Fibroblast of lung (primary cell): ENCODE measurements around the gene SPOCK1. TPM values are rescaled to one million over a fixed set of nuclear protein-coding genes. Genes with fewer than 3 reads are reported as not detected.

ENCODE experiments used
- DNase-seq, 2 donors: peaks; one replicate each; pipeline versions ENCODE4 v3.0.0 to v3.0.0-alpha.2; 2010; ENCODE audit warnings: low read depth in 2 of 2
- H2AFZ ChIP-seq: 2 replicates; pipeline ENCODE4 v1.5.1; 2012; ENCODE audit warnings: low read length, control low read depth, inconsistent platforms
- H3K27ac ChIP-seq: 2 replicates; pipeline ENCODE4 v1.5.1; 2011; ENCODE audit warnings: low read length, control low read depth; ENCODE audit not compliant: insufficient read depth
- H3K27me3 ChIP-seq: 2 replicates; pipeline ENCODE4 v1.5.1; 2011; ENCODE audit warnings: mild to moderate bottlenecking, low read length; ENCODE audit not compliant: control insufficient read depth, insufficient read depth
- H3K36me3 ChIP-seq: 2 replicates; pipeline ENCODE4 v1.5.1; 2011; ENCODE audit warnings: low read length; ENCODE audit not compliant: control insufficient read depth, insufficient read depth
- H3K4me1 ChIP-seq: 2 replicates; pipeline ENCODE4 v1.5.1; 2011; ENCODE audit warnings: low read length; ENCODE audit not compliant: control insufficient read depth, insufficient read depth; ENCODE audit errors: extremely low read depth
- H3K4me2 ChIP-seq: 2 replicates; pipeline ENCODE4 v1.5.1; 2011; ENCODE audit warnings: low read length, control low read depth; ENCODE audit not compliant: insufficient read depth; ENCODE audit errors: extremely low read depth
- H3K4me3 ChIP-seq, 4 experiments: fragments of 200-600 bp in 1 of 4; sonication (generic) in 1 of 4; replicated peaks in 1 of 4; 2 replicates each; pipeline ENCODE4 v1.5.1; 2011 to 2016; ENCODE audit warnings: low read length in 4 of 4, low read depth in 3 of 4, mild to moderate bottlenecking in 3 of 4, control low read depth in 2 of 4, inconsistent platforms in 1 of 4, mixed read lengths in 1 of 4; ENCODE audit not compliant: insufficient read depth in 1 of 4; ENCODE audit errors: control extremely low read depth in 1 of 4
- H3K79me2 ChIP-seq: 2 replicates; pipeline ENCODE4 v1.5.1; 2012; ENCODE audit warnings: mild to moderate bottlenecking, low read length, inconsistent platforms; ENCODE audit not compliant: control insufficient read depth, insufficient read depth
- H3K9ac ChIP-seq: 2 replicates; pipeline ENCODE4 v1.5.1; 2011; ENCODE audit warnings: mild to moderate bottlenecking, low read length, control low read depth; ENCODE audit not compliant: insufficient read depth
- H3K9me3 ChIP-seq: 2 replicates; pipeline ENCODE4 v1.5.1; 2012; ENCODE audit warnings: low read depth, low read length; ENCODE audit not compliant: control insufficient read depth, insufficient read depth
- H4K20me1 ChIP-seq: 2 replicates; pipeline ENCODE4 v1.5.1; 2011; ENCODE audit warnings: low read length; ENCODE audit not compliant: control insufficient read depth, insufficient read depth; ENCODE audit errors: extremely low read depth
- CTCF ChIP-seq, 2 donors: IDR thresholded peaks in 1 of 2; conservative IDR thresholded peaks in 1 of 2; 1 replicate in 1 of 2; 2 replicates in 1 of 2; pipeline ENCODE4 v1.5.1; 2011 to 2012; ENCODE audit warnings: low read length in 2 of 2, control low read depth in 1 of 2, inconsistent platforms in 1 of 2, low read depth in 1 of 2, mild to moderate bottlenecking in 1 of 2
- EZH2 ChIP-seq: IDR thresholded peaks from 2 replicates; pipeline ENCODE4 v1.5.1; 2012; ENCODE audit warnings: low read length, control low read depth, mild to moderate bottlenecking; ENCODE audit errors: missing control alignments
- polyA plus RNA-seq, 2 donors: library from polyadenylated mRNA; depleted of rRNA in 1 of 2; stranded (reverse) in 1 of 2; unstranded in 1 of 2; fragments of >200 nt; gene quantifications; 2 replicates each; pipeline ENCODE4 v1.2.1, GENCODE V29; 2011 to 2012; ENCODE audit warnings: missing spikeins in 1 of 2
- total RNA-seq: library from RNA; depleted of rRNA; stranded (reverse); fragments of >200 nt; gene quantifications from 2 replicates; pipeline ENCODE4 v1.2.1, GENCODE V29; 2014

Gene SPOCK1
- total and polyA plus RNA-seq, 2 donors (not counting 1 experiment from before 2014, with no cell fraction given), result 11.1 to 34.9 TPM

- no peak for TF ChIP-seq CTCF (conservative IDR thresholded peaks at IDR 0.05 in 1 of 2, IDR thresholded peaks at IDR 0.05 in 1 of 2; ENCODE audit: low read depth in 1 of 2, low read length in 2 of 2)
- no peak for TF ChIP-seq EZH2
Observed at GRCh38 chr5:137098238-137098637, 400.9 kb downstream of the SPOCK1 start.

GRCh38 chr5:137097203-137097602 lies 401.9 kb downstream of the SPOCK1 start:
- peak in 1 of 2 donors; percentile 54 for DNase-seq
- no peaks in the 10 kb centered on the region for H3K27me3 ChIP-seq
- no peak overlapping the region for H3K27ac ChIP-seq
- H3K9ac ChIP-seq, result no peak overlapping the region
- no peaks in the 10 kb centered on the region for H3K79me2 ChIP-seq
- TF ChIP-seq CTCF (conservative IDR thresholded peaks at IDR 0.05 in 1 of 2, IDR thresholded peaks at IDR 0.05 in 1 of 2; ENCODE audit: low read depth in 1 of 2, low read length in 2 of 2) (no peak), EZH2 (no peak)
- H3K9me3 ChIP-seq, result no peaks in the 10 kb centered on the region
- H3K4me1 ChIP-seq, result no peaks in the 10 kb centered on the region
- H3K4me3 ChIP-seq, result no peak overlapping the region
- no peaks in the 10 kb centered on the region for H4K20me1 ChIP-seq
- no peaks in the 10 kb centered on the region for H3K36me3 ChIP-seq
- H3K4me2 ChIP-seq, result no peak overlapping the region
- H2AFZ ChIP-seq, result no peak overlapping the region

More at GRCh38 chr5:137098238-137098637, 400.9 kb downstream of the SPOCK1 start:
- Histone ChIP-seq H3K4me3 (no peak overlapping the region), H3K36me3 (no peaks in the 10 kb centered on the region), H3K79me2 (no peaks in the 10 kb centered on the region), H2AFZ (no peak overlapping the region), H3K9ac (no peak overlapping the region), H3K4me1 (no peaks in the 10 kb centered on the region), H4K20me1 (no peaks in the 10 kb centered on the region), H3K9me3 (no peaks in the 10 kb centered on the region), H3K27me3 (no peaks in the 10 kb centered on the region), H3K4me2 (no peak overlapping the region), H3K27ac (no peak overlapping the region)
- no peak for DNase-seq

GRCh38 chr5:137096149-137097103 lies 402.7 kb downstream of the SPOCK1 start:
- H3K79me2 ChIP-seq, result no peaks in the 10 kb centered on the region
- H2AFZ ChIP-seq, result no peak overlapping the region
- no peak overlapping the region for H3K4me2 ChIP-seq
- H3K9ac ChIP-seq, result no peak overlapping the region
- DNase-seq, result peak in 1 of 2 donors; percentile 85
- H3K9me3 ChIP-seq, result no peaks in the 10 kb centered on the region
- no peaks in the 10 kb centered on the region for H4K20me1 ChIP-seq
- TF ChIP-seq EZH2, result no peak
- no peak for TF ChIP-seq CTCF (conservative IDR thresholded peaks at IDR 0.05 in 1 of 2, IDR thresholded peaks at IDR 0.05 in 1 of 2; ENCODE audit: low read depth in 1 of 2, low read length in 2 of 2)
- H3K4me3 ChIP-seq, result no peak overlapping the region
- no peaks in the 10 kb centered on the region for H3K36me3 ChIP-seq
- no peaks in the 10 kb centered on the region for H3K4me1 ChIP-seq
- H3K27ac ChIP-seq, result no peak overlapping the region
- H3K27me3 ChIP-seq, result no peaks in the 10 kb centered on the region
